Body of pancreas (tissue), 4 donors: ENCODE measurements around the gene TPD52L2. TPM values are rescaled to one million over a fixed set of nuclear protein-coding genes. Genes with fewer than 3 reads are reported as not detected.

Experiments used
- ATAC-seq: fragments of 150-250 bp; one replicate; pipeline ENCODE4 v1.9.1; 2016
- DNase-seq, 4 donors: peaks; one replicate each; pipeline ENCODE4 v3.0.0-alpha.2; 2019
- H3K27ac ChIP-seq, 4 donors: fragments of 200-600 bp; sonication (generic); 1 replicate in 3 of 4; 2 replicates in 1 of 4; pipeline versions ENCODE4 v1.5.1 to v1.6.1; 2016 to 2019; ENCODE audit warnings: mild to moderate bottlenecking in 1 of 4, mixed read lengths in 1 of 4, moderate library complexity in 1 of 4
- H3K27me3 ChIP-seq, 2 donors: fragments of 200-600 bp; sonication (generic); one replicate each; pipeline ENCODE4 v1.6.0; 2016; ENCODE audit warnings: mild to moderate bottlenecking in 1 of 2
- H3K36me3 ChIP-seq, 2 donors: fragments of 200-600 bp; sonication (generic); replicated peaks in 1 of 2; 2 replicates each; pipeline ENCODE4 v1.5.1; 2016; ENCODE audit warnings: low read depth in 2 of 2; ENCODE audit not compliant: insufficient read depth in 1 of 2
- H3K4me1 ChIP-seq: fragments of 200-600 bp; sonication (generic); one replicate; pipeline ENCODE4 v1.6.0; 2016
- H3K4me3 ChIP-seq, 2 donors: fragments of 200-600 bp; sonication (generic); 1 replicate in 1 of 2; 2 replicates in 1 of 2; pipeline ENCODE4 v1.5.1; 2016 to 2019
- H3K9me3 ChIP-seq, 3 donors: fragments of 200-600 bp; sonication (generic); 1 replicate in 2 of 3; 2 replicates in 1 of 3; pipeline ENCODE4 v1.5.1; 2016
- POLR2A ChIP-seq, 3 donors: fragments of 450-650 bp; IDR thresholded peaks; one replicate each; pipeline ENCODE4 v1.6.1; 2016; ENCODE audit warnings: antibody characterized with exemption in 3 of 3, mild to moderate bottlenecking in 2 of 3
- WGBS, 2 donors: methylation state at CpG; one replicate each; pipeline ENCODE4 v1.1.5; 2017; 5-methylcytosine and 5-hydroxymethylcytosine counted together
- intact Hi-C: fragments of 100-400 bp; cut with DNase I; formaldehyde crosslinking; loops from one replicate; pipeline ENCODE4 v1.15.1; 2023
- total RNA-seq, 2 donors: library from RNA; depleted of rRNA; stranded (reverse); fragments of >200 nt; gene quantifications; one replicate each; pipeline ENCODE4 v1.1.0, GENCODE V29; 2016
- TF ChIP-seq, protein P1 (sequence below), 7 experiments: fragments of 450-650 bp in 4 of 7; fragments of 200-600 bp in 3 of 7; sonication (generic) in 3 of 7; IDR thresholded peaks; one replicate each; pipeline ENCODE4 v1.5.1; 2016 to 2019; ENCODE audit warnings: antibody characterized with exemption in 7 of 7

The TPD52L2 gene
- total RNA-seq, 2 donors from 2014 or later = 31.4 to 47.1 TPM

DNA sequence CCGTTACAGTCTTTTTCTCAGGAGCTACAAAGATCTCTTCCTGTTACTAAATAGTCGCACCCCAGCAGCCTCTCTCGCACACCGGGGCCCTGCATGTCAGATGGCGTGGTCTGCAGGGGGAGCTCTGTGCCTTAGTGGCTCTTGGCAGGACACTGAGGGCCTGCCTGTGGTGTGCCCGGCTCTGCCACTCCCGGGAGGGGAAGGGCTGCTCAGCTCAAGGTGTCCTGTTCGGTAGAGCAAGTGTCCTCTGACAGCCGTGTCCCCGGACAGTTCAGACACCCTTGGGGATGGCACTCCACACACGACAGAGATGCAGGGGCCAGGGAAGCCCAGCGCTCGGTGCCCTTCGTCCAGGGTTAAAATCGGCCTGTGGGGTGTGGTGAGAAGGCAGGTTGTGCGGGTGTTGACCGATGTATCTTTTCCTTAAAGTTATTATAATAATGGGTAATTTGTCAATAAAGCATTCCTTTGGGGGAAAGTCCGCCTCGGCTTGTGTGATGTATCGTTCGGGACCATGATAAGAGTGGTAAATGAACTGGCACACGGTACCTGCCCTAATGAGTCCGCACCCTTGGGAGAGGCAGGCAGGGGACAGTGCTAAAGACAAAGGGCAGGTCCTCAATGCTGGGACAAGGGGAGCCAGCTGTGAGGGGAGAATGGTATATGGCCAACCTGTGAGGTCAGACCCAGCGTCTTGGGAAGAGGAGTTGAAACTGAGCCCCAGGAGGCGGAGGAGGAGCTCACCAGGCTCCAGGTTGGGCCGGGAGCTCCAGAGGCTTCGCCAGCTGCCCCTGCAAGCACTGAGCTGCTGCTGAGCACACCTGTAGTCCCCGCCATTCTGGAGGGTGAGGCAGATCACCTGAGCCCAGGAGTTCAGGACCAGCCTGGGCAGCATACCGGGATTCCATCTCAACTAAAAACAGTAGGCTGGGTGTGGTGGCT lies 26.3 kb downstream of the TPD52L2 start:
- intact Hi-C loops = no loop called here

DNA sequence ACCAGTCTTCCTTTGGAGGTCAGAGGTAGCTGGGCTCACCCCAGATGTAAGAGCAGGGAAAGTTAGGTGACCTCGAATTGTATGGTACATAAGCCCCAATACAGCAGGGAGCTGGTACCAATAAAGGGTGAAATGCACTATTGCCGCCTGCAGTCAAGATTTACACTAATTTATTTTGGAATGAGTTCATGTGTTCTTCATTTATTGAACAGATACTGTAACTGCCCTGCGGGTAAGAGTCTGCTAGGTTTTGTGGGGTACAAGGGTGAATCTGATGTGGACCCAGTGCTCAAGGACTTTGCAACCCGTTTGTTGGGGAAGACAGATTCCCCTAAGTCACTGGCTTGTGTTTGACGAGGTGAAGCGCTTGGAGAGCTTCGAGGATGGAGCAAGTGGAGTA lies 27.3 kb downstream of the TPD52L2 start:
- H3K27me3 ChIP-seq = no peaks in the 10 kb centered on the region
- intact Hi-C loops = no loop called here
- H3K9me3 ChIP-seq = no peaks in the 10 kb centered on the region
- no peak for DNase-seq
- H3K36me3 ChIP-seq = peaks cover 6% of the 10 kb centered on the region in 2 donors
- ATAC-seq = no peak
- TF ChIP-seq, protein P1, sequence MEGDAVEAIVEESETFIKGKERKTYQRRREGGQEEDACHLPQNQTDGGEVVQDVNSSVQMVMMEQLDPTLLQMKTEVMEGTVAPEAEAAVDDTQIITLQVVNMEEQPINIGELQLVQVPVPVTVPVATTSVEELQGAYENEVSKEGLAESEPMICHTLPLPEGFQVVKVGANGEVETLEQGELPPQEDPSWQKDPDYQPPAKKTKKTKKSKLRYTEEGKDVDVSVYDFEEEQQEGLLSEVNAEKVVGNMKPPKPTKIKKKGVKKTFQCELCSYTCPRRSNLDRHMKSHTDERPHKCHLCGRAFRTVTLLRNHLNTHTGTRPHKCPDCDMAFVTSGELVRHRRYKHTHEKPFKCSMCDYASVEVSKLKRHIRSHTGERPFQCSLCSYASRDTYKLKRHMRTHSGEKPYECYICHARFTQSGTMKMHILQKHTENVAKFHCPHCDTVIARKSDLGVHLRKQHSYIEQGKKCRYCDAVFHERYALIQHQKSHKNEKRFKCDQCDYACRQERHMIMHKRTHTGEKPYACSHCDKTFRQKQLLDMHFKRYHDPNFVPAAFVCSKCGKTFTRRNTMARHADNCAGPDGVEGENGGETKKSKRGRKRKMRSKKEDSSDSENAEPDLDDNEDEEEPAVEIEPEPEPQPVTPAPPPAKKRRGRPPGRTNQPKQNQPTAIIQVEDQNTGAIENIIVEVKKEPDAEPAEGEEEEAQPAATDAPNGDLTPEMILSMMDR (IDR thresholded peaks at IDR 0.05) = no peak
- TF ChIP-seq POLR2A (IDR thresholded peaks at IDR 0.05) = no peak
- WGBS, 2 donors = 81 to 85% methylated on average over 7 of the region's 7 CpGs
- H3K4me3 ChIP-seq = no peak overlapping the region
- H3K27ac ChIP-seq = no peak overlapping the region
- H3K4me1 ChIP-seq = peaks cover 26% of the 10 kb centered on the region

More for the DNA sequence above, 26.3 kb downstream of the TPD52L2 start:
- no peak overlapping the region for H3K4me3 ChIP-seq
- H3K4me1 ChIP-seq = peaks cover 15% of the 10 kb centered on the region
- 85 to 96% methylated on average over 22 to 27 of the region's 29 CpGs for WGBS, 2 donors
- H3K27ac ChIP-seq = no peak overlapping the region
- DNase-seq (no peak), ATAC-seq (no peak)
- no peaks in the 10 kb centered on the region for H3K9me3 ChIP-seq
- TF ChIP-seq, protein P1 (IDR thresholded peaks at IDR 0.05) = no peak
- no peak for TF ChIP-seq POLR2A (IDR thresholded peaks at IDR 0.05)
- peaks cover 6% of the 10 kb centered on the region in 2 donors for H3K36me3 ChIP-seq
- H3K27me3 ChIP-seq = no peaks in the 10 kb centered on the region

DNA sequence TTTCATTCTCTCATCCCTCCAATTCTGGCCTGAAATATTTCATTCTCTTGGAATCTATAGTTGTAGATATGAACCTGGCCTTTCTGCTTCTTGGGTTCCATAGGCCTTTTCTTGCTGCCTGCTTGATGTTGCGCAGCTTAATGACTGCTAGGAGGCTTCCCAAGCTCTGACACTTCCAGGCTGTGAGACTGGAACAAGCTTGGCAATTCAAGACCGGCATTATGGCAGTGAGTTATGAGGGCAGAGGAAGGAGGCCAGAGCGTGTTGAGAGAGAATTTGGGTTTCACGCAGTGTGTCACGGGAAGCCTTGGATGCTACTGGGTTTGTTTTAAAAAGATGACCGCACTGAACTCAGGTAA lies 28.9 kb downstream of the TPD52L2 start:
- no peak for TF ChIP-seq POLR2A (IDR thresholded peaks at IDR 0.05)
- TF ChIP-seq, protein P1 (IDR thresholded peaks at IDR 0.05) = no peak
- no peak for DNase-seq
- ATAC-seq = no peak
- no peaks in the 10 kb centered on the region for H3K27me3 ChIP-seq
- peak overlapping the region; percentile 57 to 87 (median 68) for H3K27ac ChIP-seq
- intact Hi-C loops = no loop called here
- peaks cover 0 to 6% of the 10 kb centered on the region in 2 donors for H3K36me3 ChIP-seq
- H3K4me3 ChIP-seq = no peak overlapping the region
- no peaks in the 10 kb centered on the region for H3K9me3 ChIP-seq
- 29 to 31% methylated on average over 6 of the region's 6 CpGs for WGBS, 2 donors
- H3K4me1 ChIP-seq = peaks cover 41% of the 10 kb centered on the region

DNA sequence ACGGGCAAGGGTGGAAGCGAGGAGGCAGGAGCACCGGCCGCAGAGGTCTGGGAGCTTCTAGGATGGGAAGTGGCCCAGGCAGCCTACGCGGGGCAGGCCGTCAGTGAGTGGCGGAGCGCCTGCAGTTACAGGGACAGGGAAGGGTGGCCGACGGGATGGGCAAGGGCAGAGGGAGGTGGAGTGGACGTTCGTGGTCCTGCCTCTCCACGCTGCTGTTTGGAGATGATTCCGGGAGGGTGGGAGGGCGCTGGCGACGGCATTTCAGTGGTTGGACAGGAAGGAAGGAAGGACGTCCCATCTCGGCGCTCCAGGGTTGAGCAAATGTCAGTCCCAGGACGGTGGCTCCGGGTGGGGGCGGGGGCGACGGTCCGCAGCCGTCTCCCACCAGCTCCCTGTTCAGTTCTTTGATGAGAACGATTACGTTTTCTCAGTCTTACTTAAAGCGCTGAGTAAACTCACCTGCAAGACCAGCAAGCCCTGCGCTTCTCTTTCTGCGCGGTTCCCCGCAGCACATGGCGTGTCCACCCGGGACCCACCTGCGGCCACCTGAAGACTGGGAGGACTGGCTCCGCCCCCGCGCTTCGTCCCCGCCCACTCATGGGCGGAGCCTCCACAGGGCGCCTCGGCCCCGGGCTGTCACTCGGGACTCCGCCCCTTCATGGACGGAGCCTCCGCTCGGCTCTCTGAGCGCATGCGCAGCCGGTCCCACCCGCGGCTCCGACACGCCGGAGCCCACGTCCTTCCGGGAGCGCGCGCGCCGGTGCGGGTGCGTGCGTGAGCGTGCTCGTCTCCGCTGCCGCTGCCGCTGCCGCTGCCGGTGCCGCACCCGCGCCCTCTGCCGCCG lies 29.5 kb downstream of the TPD52L2 start, which contains the start of gene DNAJC5:
Gene DNAJC5 (plus strand): TSS at position 769 of the 844 bp plus-strand sequence. CDS start 33,220 bp downstream, outside the sequence.
- WGBS, 2 donors = 0 to 1% methylated on average over 29 to 54 of the region's 82 CpGs
- ATAC-seq (peak; percentile 93), DNase-seq (peak; percentile 96 to 97 (median 96))
- Histone ChIP-seq H3K27ac (peak within 1 kb of the TSS; percentile 68 to 91 (median 88)), H3K27me3 (no peaks in the 10 kb centered on the region), H3K36me3 (peaks cover 0 to 6% of the 10 kb centered on the region in 2 donors), H3K4me1 (peaks cover 41% of the 10 kb centered on the region), H3K9me3 (no peaks in the 10 kb centered on the region), H3K4me3 (peak within 1 kb of the TSS; percentile 28 to 34)
- TF ChIP-seq, protein P1 (IDR thresholded peaks at IDR 0.05) = no peak
- TF ChIP-seq POLR2A (IDR thresholded peaks at IDR 0.05) = peak in 1 of 3 donors; percentile 20
- intact Hi-C loops = no loop called here
